Measurements from ENCODE around the gene ZC3H7A. TPM values are rescaled to one million over a fixed set of nuclear protein-coding genes. Genes with fewer than 3 reads are reported as not detected.
A peak's percentile ranks its signal among the peaks of the same experiment; 100 is the strongest.

Gene ZC3H7A
- total and polyA plus RNA-seq, 8 donors, result 20.0 to 39.6 (median 30.2) TPM

DNA sequence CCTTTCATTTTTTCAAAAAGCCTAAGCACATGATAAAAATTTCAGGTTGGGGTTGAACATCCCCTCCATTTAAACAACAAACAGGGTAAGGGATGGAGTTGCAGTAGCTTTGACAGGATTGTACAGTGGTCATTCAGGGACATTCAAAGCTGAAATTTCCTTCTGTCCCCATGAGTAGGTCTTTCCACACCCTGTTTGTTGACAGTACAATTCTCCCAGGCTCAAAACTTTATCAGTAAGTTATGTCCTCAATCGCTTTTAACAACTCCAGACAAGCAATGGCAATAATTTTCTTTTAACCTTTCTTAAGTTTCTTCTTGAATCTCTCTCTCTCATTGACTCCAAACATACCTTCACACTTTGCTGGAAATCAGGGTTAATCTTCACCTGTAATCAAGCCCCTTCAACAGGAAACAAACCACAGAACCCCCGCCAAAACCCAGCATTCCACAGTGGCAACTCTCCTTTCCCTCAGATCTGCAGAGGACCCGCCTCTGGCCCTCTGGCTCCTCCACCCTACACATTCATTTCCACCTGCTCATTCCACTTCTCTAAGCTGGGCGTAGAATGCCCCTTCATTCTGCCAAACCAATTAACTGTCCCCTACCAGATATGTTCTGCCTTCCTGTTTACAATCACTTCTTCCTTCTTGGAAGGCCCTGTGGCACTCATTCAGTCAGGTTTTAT, 75.1 kb downstream of the ZC3H7A start:
- ATAC-seq, result peak in 1 of 4 donors; percentile 19
- H3K27ac ChIP-seq, result peak overlapping the region in 2 of 4 donors; percentile 35 to 37
- no peak for DNase-seq
- H3K9me3 ChIP-seq, result no peaks in the 10 kb centered on the region
- TF ChIP-seq CTCF (IDR thresholded peaks at IDR 0.05), result no peak
- peaks cover 32 to 51% (median 38%) of the 10 kb centered on the region in 3 donors for H3K4me1 ChIP-seq
- intact Hi-C loops (cut with DNase I), result no loop called here
- H3K36me3 ChIP-seq, result peaks cover 0 to 23% (median 5%) of the 10 kb centered on the region in 3 donors
- no peaks in the 10 kb centered on the region for H3K27me3 ChIP-seq
- 30 to 33% methylated on average over 4 of the region's 4 CpGs for WGBS, 2 donors
- FAIRE-seq, result no peak
- H3K4me3 ChIP-seq, result no peak overlapping the region

DNA sequence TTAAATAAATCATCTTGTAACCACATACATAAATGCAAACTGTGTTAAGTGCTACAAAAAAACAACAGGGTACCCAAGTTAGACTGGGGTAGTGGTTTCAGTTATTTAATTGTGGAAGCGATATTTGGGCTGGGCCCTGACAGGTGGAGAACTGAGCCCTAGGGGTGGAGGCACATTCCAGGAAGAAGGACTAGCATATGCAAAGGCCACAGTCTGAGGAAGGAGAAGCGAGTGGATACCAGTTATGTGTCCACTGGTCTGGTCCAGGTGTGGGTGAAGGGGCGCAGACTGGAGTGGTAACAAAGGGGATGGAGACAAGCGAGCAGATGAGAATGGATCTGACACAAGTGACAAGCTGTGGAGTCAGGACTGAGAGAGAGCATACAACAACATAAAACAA, 77.3 kb downstream of the ZC3H7A start:
- no peak for FAIRE-seq
- WGBS, 2 donors, result 96 to 99% methylated on average over 4 of the region's 4 CpGs
- Histone ChIP-seq H3K4me3 (no peak overlapping the region), H3K4me1 (peaks cover 33 to 53% (median 41%) of the 10 kb centered on the region in 3 donors), H3K27ac (no peak overlapping the region), H3K36me3 (peaks cover 0 to 23% (median 5%) of the 10 kb centered on the region in 3 donors), H3K9me3 (no peaks in the 10 kb centered on the region), H3K27me3 (no peaks in the 10 kb centered on the region)
- TF ChIP-seq CTCF (IDR thresholded peaks at IDR 0.05), result no peak
- DNase-seq, result no peak
- ATAC-seq, result no peak
- intact Hi-C loops (cut with DNase I), result loop anchor here in 2 of 3 donors (10.0 kb wide), 2 partner anchors 185 to 325 kb away; no protein-coding TSS in a partner anchor

GRCh38 chr16:11719171-11719570, 77.9 kb downstream of the ZC3H7A start:
- FAIRE-seq (no peak), DNase-seq (no peak), ATAC-seq (no peak)
- peaks cover 34 to 55% (median 42%) of the 10 kb centered on the region in 3 donors for H3K4me1 ChIP-seq
- no peaks in the 10 kb centered on the region for H3K27me3 ChIP-seq
- H3K4me3 ChIP-seq, result no peak overlapping the region
- no peaks in the 10 kb centered on the region for H3K9me3 ChIP-seq
- no peak overlapping the region for H3K27ac ChIP-seq
- intact Hi-C loops (cut with DNase I), result loop anchor here in 2 of 3 donors (10.0 kb wide), 2 partner anchors 184 to 324 kb away; no protein-coding TSS in a partner anchor
- peaks cover 0 to 23% (median 5%) of the 10 kb centered on the region in 3 donors for H3K36me3 ChIP-seq
- TF ChIP-seq CTCF (IDR thresholded peaks at IDR 0.05), result no peak

DNA sequence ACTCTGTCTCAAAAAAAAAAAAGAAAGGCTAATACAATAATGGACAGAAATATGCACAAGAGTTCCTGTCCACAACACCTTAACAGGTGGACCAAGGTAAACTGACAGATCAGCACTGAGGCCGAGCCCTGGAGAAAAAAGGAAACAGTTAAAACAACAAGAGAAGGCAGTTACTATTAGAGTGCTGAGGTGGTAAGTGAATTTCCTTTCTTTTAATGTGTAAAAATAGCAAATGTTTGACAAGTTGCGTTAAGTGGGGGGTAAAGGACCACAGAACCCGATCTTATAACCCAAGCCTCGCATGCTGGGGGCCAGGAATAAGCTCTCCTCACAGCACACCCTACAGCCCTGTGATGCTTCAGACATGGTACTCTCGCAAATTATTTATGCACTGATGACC, 79.2 kb downstream of the ZC3H7A start:
- H3K4me1 ChIP-seq, result peaks cover 30 to 53% (median 33%) of the 10 kb centered on the region in 3 donors
- H3K9me3 ChIP-seq, result no peaks in the 10 kb centered on the region
- H3K36me3 ChIP-seq, result peaks cover 0 to 20% (median 5%) of the 10 kb centered on the region in 3 donors
- peak overlapping the region in 1 of 4 donors; percentile 78 for H3K27ac ChIP-seq
- DNase-seq, result no peak
- ATAC-seq, result no peak
- WGBS, 2 donors, result 69 to 80% methylated on average over 5 of the region's 5 CpGs
- FAIRE-seq, result no peak
- no peak overlapping the region for H3K4me3 ChIP-seq
- H3K27me3 ChIP-seq, result no peaks in the 10 kb centered on the region
- intact Hi-C loops (cut with DNase I), result loop anchor here in 2 of 3 donors (10.0 kb wide), 2 partner anchors 183 to 323 kb away; no protein-coding TSS in a partner anchor
- no peak for TF ChIP-seq CTCF (IDR thresholded peaks at IDR 0.05)

DNA sequence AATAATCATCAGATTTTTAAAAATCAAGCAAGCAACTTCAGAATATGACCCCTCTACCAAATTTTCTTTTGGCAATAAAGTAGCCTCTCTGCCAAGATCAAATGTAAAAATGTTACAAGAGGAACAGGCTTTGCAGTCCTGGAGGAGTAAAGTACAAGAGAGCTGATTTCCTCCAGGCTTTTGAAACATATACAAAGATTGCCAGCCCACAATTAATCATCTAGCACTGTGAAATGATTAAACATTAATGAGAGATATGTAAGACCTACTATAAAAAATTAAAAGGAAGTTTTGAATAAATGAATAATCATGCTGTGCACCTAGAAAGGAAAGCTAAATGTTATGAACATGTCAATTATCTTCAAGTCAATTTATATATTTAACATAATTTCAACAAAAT, 80.7 kb downstream of the ZC3H7A start:
- H3K27ac ChIP-seq, result peak overlapping the region; percentile 29 to 79 (median 60)

More for the DNA sequence above, 80.7 kb downstream of the ZC3H7A start:
- intact Hi-C loops (cut with DNase I), result loop anchor here in 2 of 3 donors (10.0 kb wide), 2 partner anchors 182 to 322 kb away; no protein-coding TSS in a partner anchor
- DNase-seq (no peak), ATAC-seq (peak; percentile 66 to 84 (median 74)), FAIRE-seq (no peak)
- H3K27me3 ChIP-seq, result no peaks in the 10 kb centered on the region
- H3K9me3 ChIP-seq, result no peaks in the 10 kb centered on the region
- TF ChIP-seq CTCF (IDR thresholded peaks at IDR 0.05), result no peak
- peaks cover 0 to 16% (median 5%) of the 10 kb centered on the region in 3 donors for H3K36me3 ChIP-seq
- peaks cover 35 to 50% (median 38%) of the 10 kb centered on the region in 3 donors for H3K4me1 ChIP-seq
- H3K4me3 ChIP-seq, result no peak overlapping the region

Data from pancreas (tissue), 10 donors.